GM23338 (cell line): ENCODE data around the gene C1orf115. TPM values are rescaled to one million over a fixed set of nuclear protein-coding genes. Genes with fewer than 3 reads are reported as not detected.

Source experiments
- ATAC-seq: fragments of 200-7000 bp; cut with Tn5 transposase; 3 replicates; pipeline ENCODE4 v1.9.1; 2020
- DNase-seq: peaks from one replicate; pipeline ENCODE4 v3.0.0-alpha.2; 2015; ENCODE audit warnings: low spot score
- H2AFZ ChIP-seq: fragments of 200-600 bp; sonication (generic); 2 replicates; pipeline ENCODE4 v1.8.0; 2016; ENCODE audit warnings: antibody characterized with exemption, mild to moderate bottlenecking, moderate library complexity
- H3F3A ChIP-seq: fragments of 200-600 bp; sonication (generic); replicated peaks from 2 replicates; pipeline ENCODE4 v1.8.0; 2017; ENCODE audit warnings: antibody characterized with exemption, mixed run types, low read depth
- H3K27ac ChIP-seq: fragments of 200-600 bp; sonication (generic); 2 replicates; pipeline ENCODE4 v1.6.1; 2016; ENCODE audit warnings: low read depth
- H3K27me3 ChIP-seq: fragments of 200-600 bp; sonication (generic); 2 replicates; pipeline ENCODE4 v1.8.0; 2016; ENCODE audit warnings: mild to moderate bottlenecking, mixed run types, moderate library complexity; ENCODE audit not compliant: insufficient read depth
- H3K36me3 ChIP-seq: fragments of 200-600 bp; sonication (generic); 2 replicates; pipeline ENCODE4 v1.8.0; 2016; ENCODE audit warnings: mild to moderate bottlenecking; ENCODE audit not compliant: insufficient read depth
- H3K4me1 ChIP-seq: fragments of 200-600 bp; sonication (generic); 2 replicates; pipeline ENCODE4 v1.8.0; 2016; ENCODE audit warnings: mild to moderate bottlenecking, moderate library complexity; ENCODE audit not compliant: insufficient read depth
- H3K4me2 ChIP-seq: fragments of 200-600 bp; sonication (generic); 2 replicates; pipeline ENCODE4 v1.7.1; 2017; ENCODE audit warnings: mixed run types
- H3K4me3 ChIP-seq: fragments of 200-600 bp; sonication (generic); 2 replicates; pipeline ENCODE4 v1.6.1; 2016; ENCODE audit warnings: mixed run types
- H3K79me2 ChIP-seq: fragments of 200-600 bp; sonication (generic); replicated peaks from 2 replicates; pipeline ENCODE4 v1.8.0; 2017; ENCODE audit warnings: mild to moderate bottlenecking; ENCODE audit not compliant: insufficient read depth
- H3K9me2 ChIP-seq: fragments of 200-600 bp; sonication (generic); 2 replicates; pipeline ENCODE4 v1.8.0; 2017; ENCODE audit not compliant: insufficient read depth
- H4K20me1 ChIP-seq: fragments of 200-600 bp; sonication (generic); replicated peaks from 2 replicates; pipeline ENCODE4 v1.8.0; 2017; ENCODE audit warnings: mild to moderate bottlenecking; ENCODE audit not compliant: insufficient read depth
- H3K27ac Mint-ChIP-seq: 2 replicates; pipeline ENCODE4 v1.8.0; 2020; ENCODE audit warnings: inconsistent platforms, mild to moderate bottlenecking, moderate library complexity, mixed read lengths
- H3K27me3 Mint-ChIP-seq: 3 replicates; pipeline ENCODE4 v1.8.0; 2022; ENCODE audit warnings: low read depth, mild to moderate bottlenecking, moderate library complexity, mixed read lengths, inconsistent platforms; ENCODE audit not compliant: insufficient read depth, poor library complexity
- H3K36me3 Mint-ChIP-seq: 3 replicates; pipeline ENCODE4 v1.8.0; 2021; ENCODE audit warnings: low read depth, mild to moderate bottlenecking, inconsistent platforms, moderate library complexity, mixed read lengths
- H3K4me1 Mint-ChIP-seq: 3 replicates; pipeline ENCODE4 v1.8.0; 2020; ENCODE audit warnings: mild to moderate bottlenecking, inconsistent platforms, mixed read lengths
- H3K4me3 Mint-ChIP-seq: 3 replicates; pipeline ENCODE4 v1.8.0; 2021; ENCODE audit warnings: moderate library complexity, mild to moderate bottlenecking, inconsistent platforms, mixed read lengths
- H3K9me3 Mint-ChIP-seq: 3 replicates; pipeline ENCODE4 v1.8.0; 2020; ENCODE audit warnings: moderate library complexity, mild to moderate bottlenecking, inconsistent platforms, mixed read lengths
- CREB1 ChIP-seq: fragments of 250-450 bp; sonication (Bioruptor Pico); IDR thresholded peaks from 2 replicates; pipeline ENCODE4 v1.5.0; 2020; ENCODE audit warnings: low read depth, mild to moderate bottlenecking, moderate library complexity
- EZH2 ChIP-seq: fragments of 200-600 bp; sonication (generic); IDR thresholded peaks from one replicate; pipeline ENCODE4 v1.8.0; 2017; ENCODE audit warnings: antibody characterized with exemption, mild to moderate bottlenecking, low read depth; ENCODE audit not compliant: unreplicated experiment
- EZH2phosphoT487 ChIP-seq: fragments of 200-600 bp; sonication (generic); IDR thresholded peaks from one replicate; pipeline ENCODE4 v1.8.1; 2018; ENCODE audit warnings: antibody characterized with exemption; ENCODE audit not compliant: unreplicated experiment
- JUNB ChIP-seq: IDR thresholded peaks from one replicate; pipeline ENCODE4 v1.6.1; 2016; ENCODE audit warnings: antibody characterized with exemption; ENCODE audit not compliant: unreplicated experiment
- NANOG ChIP-seq: IDR thresholded peaks from 2 replicates; pipeline ENCODE4 v1.6.1; 2016; ENCODE audit warnings: antibody characterized with exemption, borderline replicate concordance
- POLR2AphosphoS5 ChIP-seq: IDR thresholded peaks from 2 replicates; pipeline ENCODE4 v1.6.1; 2016; ENCODE audit warnings: antibody characterized with exemption, low read depth
- ZNF114 ChIP-seq: fragments of 250-450 bp; sonication (Bioruptor Pico); IDR thresholded peaks from 2 replicates; pipeline ENCODE4 v1.5.0; 2020; ENCODE audit warnings: mild to moderate bottlenecking, moderate library complexity
- ZNF331 ChIP-seq: fragments of 250-450 bp; sonication (Bioruptor Pico); IDR thresholded peaks from 2 replicates; pipeline ENCODE4 v1.5.0; 2020; ENCODE audit warnings: low read depth, mild to moderate bottlenecking, moderate library complexity
- polyA plus RNA-seq: library from polyadenylated mRNA; unstranded; fragments of >200 nt; fragmentation: Nextera tagmentation; extraction: Ambion mirVana; gene quantifications from 2 replicates; pipeline ENCODE4 v1.2.1, GENCODE V29; 2016
- total RNA-seq: library from RNA; depleted of rRNA; stranded (reverse); fragments of >200 nt; shearing (Covaris generic); gene quantifications from 2 replicates; pipeline ENCODE4 v1.2.3, GENCODE V29; 2014
- TF ChIP-seq, protein P1 (sequence below): IDR thresholded peaks from 2 replicates; pipeline ENCODE4 v1.6.1; 2016; ENCODE audit warnings: antibody characterized with exemption
- TF ChIP-seq, protein P2 (sequence below), 2 experiments: fragments of 200-600 bp in 1 of 2; sonication (generic) in 1 of 2; conservative IDR thresholded peaks; 2 replicates each; pipeline versions ENCODE4 v1.5.1 to v1.6.1; 2016 to 2017; ENCODE audit warnings: antibody characterized with exemption in 2 of 2, low read depth in 2 of 2, mild to moderate bottlenecking in 2 of 2, moderate library complexity in 1 of 2
- TF ChIP-seq, protein P3 (sequence below): IDR thresholded peaks from one replicate; pipeline ENCODE4 v1.6.1; 2018; ENCODE audit warnings: antibody characterized with exemption; ENCODE audit not compliant: unreplicated experiment

The C1orf115 gene
- total and polyA plus RNA-seq, 2 experiments from 2014 or later = 2.5 to 6.0 TPM

DNA sequence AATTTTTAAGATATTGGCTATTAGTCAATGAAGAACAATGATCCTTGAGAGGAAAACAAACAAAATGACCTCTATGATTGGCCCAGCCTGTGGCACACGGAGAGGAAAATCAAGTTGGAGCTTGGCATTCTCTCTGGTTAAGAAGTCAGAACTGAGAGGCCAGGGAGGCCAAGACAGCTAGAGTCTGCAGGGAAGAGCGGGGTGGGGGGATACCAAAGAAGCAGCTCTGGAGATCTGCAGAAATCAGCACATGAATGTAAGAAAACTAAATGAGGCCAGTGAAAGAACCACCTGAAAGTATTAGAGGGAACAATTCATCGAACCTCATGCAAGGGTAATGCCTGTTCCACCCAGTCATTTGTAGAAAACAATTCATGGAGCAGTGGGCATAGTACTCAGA, 23.8 kb upstream of the C1orf115 start (continued):
- no peak for TF ChIP-seq ZNF331 (CRISPR knock-in tag)
- no peak for TF ChIP-seq EZH2
- TF ChIP-seq, protein P1, sequence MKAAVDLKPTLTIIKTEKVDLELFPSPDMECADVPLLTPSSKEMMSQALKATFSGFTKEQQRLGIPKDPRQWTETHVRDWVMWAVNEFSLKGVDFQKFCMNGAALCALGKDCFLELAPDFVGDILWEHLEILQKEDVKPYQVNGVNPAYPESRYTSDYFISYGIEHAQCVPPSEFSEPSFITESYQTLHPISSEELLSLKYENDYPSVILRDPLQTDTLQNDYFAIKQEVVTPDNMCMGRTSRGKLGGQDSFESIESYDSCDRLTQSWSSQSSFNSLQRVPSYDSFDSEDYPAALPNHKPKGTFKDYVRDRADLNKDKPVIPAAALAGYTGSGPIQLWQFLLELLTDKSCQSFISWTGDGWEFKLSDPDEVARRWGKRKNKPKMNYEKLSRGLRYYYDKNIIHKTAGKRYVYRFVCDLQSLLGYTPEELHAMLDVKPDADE = no peak
- TF ChIP-seq NANOG = no peak
- no peak for TF ChIP-seq JUNB
- no peak for TF ChIP-seq CREB1 (CRISPR knock-in tag)
- TF ChIP-seq, protein P2, sequence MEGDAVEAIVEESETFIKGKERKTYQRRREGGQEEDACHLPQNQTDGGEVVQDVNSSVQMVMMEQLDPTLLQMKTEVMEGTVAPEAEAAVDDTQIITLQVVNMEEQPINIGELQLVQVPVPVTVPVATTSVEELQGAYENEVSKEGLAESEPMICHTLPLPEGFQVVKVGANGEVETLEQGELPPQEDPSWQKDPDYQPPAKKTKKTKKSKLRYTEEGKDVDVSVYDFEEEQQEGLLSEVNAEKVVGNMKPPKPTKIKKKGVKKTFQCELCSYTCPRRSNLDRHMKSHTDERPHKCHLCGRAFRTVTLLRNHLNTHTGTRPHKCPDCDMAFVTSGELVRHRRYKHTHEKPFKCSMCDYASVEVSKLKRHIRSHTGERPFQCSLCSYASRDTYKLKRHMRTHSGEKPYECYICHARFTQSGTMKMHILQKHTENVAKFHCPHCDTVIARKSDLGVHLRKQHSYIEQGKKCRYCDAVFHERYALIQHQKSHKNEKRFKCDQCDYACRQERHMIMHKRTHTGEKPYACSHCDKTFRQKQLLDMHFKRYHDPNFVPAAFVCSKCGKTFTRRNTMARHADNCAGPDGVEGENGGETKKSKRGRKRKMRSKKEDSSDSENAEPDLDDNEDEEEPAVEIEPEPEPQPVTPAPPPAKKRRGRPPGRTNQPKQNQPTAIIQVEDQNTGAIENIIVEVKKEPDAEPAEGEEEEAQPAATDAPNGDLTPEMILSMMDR (conservative IDR thresholded peaks at IDR 0.05; ENCODE audit: low read depth in 2 of 2) = no peak
- no peak for TF ChIP-seq EZH2phosphoT487

DNA sequence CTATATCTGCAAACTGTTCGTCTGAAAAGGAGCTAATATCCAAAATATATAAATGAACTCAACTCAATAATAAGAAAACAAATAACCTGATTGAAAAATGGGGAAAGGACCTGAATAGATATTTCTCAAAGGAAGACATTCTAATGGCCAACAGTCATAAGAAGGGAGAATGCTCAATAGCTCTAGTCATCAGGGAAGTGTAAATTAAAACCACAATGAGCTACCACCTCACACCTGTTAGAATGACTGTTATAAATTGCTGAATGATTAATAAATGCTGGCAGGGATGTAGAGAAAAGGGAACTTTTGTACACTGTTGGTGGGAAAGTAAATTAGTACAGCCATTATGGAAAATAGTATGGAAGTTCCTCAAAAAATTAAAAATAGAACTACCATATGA, 21.2 kb upstream of the C1orf115 start:
- H3K36me3 Mint-ChIP-seq = no peaks in the 10 kb centered on the region; the same call in 1 of the 3 replicates
- no peaks in the 10 kb centered on the region for H3K9me2 ChIP-seq
- TF ChIP-seq JUNB (no peak), NANOG (no peak), POLR2AphosphoS5 (no peak), CREB1 (CRISPR knock-in tag) (no peak), ZNF114 (no peak), EZH2 (no peak), EZH2phosphoT487 (no peak)
- TF ChIP-seq, protein P1 = no peak
- TF ChIP-seq, protein P3, sequence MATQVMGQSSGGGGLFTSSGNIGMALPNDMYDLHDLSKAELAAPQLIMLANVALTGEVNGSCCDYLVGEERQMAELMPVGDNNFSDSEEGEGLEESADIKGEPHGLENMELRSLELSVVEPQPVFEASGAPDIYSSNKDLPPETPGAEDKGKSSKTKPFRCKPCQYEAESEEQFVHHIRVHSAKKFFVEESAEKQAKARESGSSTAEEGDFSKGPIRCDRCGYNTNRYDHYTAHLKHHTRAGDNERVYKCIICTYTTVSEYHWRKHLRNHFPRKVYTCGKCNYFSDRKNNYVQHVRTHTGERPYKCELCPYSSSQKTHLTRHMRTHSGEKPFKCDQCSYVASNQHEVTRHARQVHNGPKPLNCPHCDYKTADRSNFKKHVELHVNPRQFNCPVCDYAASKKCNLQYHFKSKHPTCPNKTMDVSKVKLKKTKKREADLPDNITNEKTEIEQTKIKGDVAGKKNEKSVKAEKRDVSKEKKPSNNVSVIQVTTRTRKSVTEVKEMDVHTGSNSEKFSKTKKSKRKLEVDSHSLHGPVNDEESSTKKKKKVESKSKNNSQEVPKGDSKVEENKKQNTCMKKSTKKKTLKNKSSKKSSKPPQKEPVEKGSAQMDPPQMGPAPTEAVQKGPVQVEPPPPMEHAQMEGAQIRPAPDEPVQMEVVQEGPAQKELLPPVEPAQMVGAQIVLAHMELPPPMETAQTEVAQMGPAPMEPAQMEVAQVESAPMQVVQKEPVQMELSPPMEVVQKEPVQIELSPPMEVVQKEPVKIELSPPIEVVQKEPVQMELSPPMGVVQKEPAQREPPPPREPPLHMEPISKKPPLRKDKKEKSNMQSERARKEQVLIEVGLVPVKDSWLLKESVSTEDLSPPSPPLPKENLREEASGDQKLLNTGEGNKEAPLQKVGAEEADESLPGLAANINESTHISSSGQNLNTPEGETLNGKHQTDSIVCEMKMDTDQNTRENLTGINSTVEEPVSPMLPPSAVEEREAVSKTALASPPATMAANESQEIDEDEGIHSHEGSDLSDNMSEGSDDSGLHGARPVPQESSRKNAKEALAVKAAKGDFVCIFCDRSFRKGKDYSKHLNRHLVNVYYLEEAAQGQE = no peak
- TF ChIP-seq, protein P2 (conservative IDR thresholded peaks at IDR 0.05; ENCODE audit: low read depth in 2 of 2) = no peak

More for the DNA sequence above, 21.2 kb upstream of the C1orf115 start:
- ATAC-seq = no peak
- Histone ChIP-seq H3K4me3 (no peak overlapping the region), H3K27ac (no peak overlapping the region), H4K20me1 (no peaks in the 10 kb centered on the region), H3K27me3 (no peaks in the 10 kb centered on the region), H3K36me3 (no peaks in the 10 kb centered on the region), H3K4me2 (no peak overlapping the region), H3F3A (no peaks in the 10 kb centered on the region), H2AFZ (no peak overlapping the region), H3K79me2 (no peaks in the 10 kb centered on the region), H3K4me1 (no peaks in the 10 kb centered on the region)
- DNase-seq = no peak
- no peak overlapping the region for H3K4me3 Mint-ChIP-seq
- no peak overlapping the region for H3K27ac Mint-ChIP-seq
- peaks cover 2% of the 10 kb centered on the region for H3K27me3 Mint-ChIP-seq
- no peaks in the 10 kb centered on the region; the same call in 1 of the 3 replicates for H3K9me3 Mint-ChIP-seq
- H3K4me1 Mint-ChIP-seq = peaks cover 5% of the 10 kb centered on the region
